HepG2 (cell line): ENCODE measurements around the gene BAZ1A. TPM values are rescaled to one million over a fixed set of nuclear protein-coding genes. Genes with fewer than 3 reads are reported as not detected.

ENCODE experiments used
- ATAC-seq: fragments of 200-7000 bp; cut with Tn5 transposase; 3 replicates; pipeline ENCODE4 v1.9.1; 2020; ENCODE audit warnings: mild to moderate bottlenecking, moderate library complexity
- BruUV-seq: library from RNA; stranded (reverse); fragments of 400-500 nt; replicated peaks from 2 replicates; lab custom pipeline; 2021; lab: Mats Ljungman, UMichigan
- CTCF ChIA-PET: fragments of 300-600 bp; formaldehyde crosslinking; extraction: SDS; loops from one replicate; lab custom pipeline; 2021; ENCODE audit warnings: low total read pairs, inconsistent platforms, low intra/inter-chr PET ratio; lab: Yijun Ruan, JAX
- POLR2A ChIA-PET: fragments of 350-600 bp; sonication (Branson Sonifier 250); formaldehyde crosslinking; loops from one replicate; lab custom pipeline; 2020; ENCODE audit warnings: antibody characterized with exemption, inconsistent platforms; lab: Yijun Ruan, JAX
- DNase-seq: peaks from one replicate; pipeline ENCODE4 v3.0.0-alpha.2; 2015; ENCODE audit warnings: low spot score
- FAIRE-seq: peaks from 3 replicates; lab custom pipeline; 2011; peaks lifted over from hg19 to GRCh38; lab: Jason Lieb, UNC
- H2AFZ ChIP-seq: one replicate; pipeline ENCODE4 v1.6.1; 2011; ENCODE audit warnings: low read length, inconsistent platforms
- H3K27ac ChIP-seq: fragments of 300-600 bp; 3 replicates; pipeline ENCODE4 v1.8.0; 2011; ENCODE audit warnings: mixed run types, mild to moderate bottlenecking, mixed read lengths, low read length, inconsistent platforms; ENCODE audit not compliant: insufficient read depth; ENCODE audit errors: extremely low read length
- H3K27me3 ChIP-seq, 2 experiments: fragments of 200-600 bp in 1 of 2; 2 replicates in 1 of 2; 3 replicates in 1 of 2; pipeline versions ENCODE4 v1.6.0 to v1.8.0; 2011; ENCODE audit warnings: low read length in 2 of 2, mild to moderate bottlenecking in 2 of 2, moderate library complexity in 2 of 2, inconsistent platforms in 1 of 2; ENCODE audit not compliant: insufficient read depth in 2 of 2, control insufficient read depth in 1 of 2
- H3K36me3 ChIP-seq, 2 experiments: fragments of 200-600 bp in 1 of 2; replicated peaks in 1 of 2; 2 replicates in 1 of 2; 3 replicates in 1 of 2; pipeline versions ENCODE4 v1.5.1 to v1.8.0; 2011; ENCODE audit warnings: low read length in 2 of 2, inconsistent platforms in 1 of 2; ENCODE audit not compliant: insufficient read depth in 2 of 2, control insufficient read depth in 1 of 2
- H3K4me1 ChIP-seq: 2 replicates; pipeline ENCODE4 v1.5.1; 2012; ENCODE audit warnings: low read length, inconsistent platforms; ENCODE audit not compliant: insufficient read depth
- H3K4me2 ChIP-seq: 2 replicates; pipeline ENCODE4 v1.6.0; 2011; ENCODE audit warnings: low read depth, low read length, inconsistent platforms
- H3K4me3 ChIP-seq, 3 experiments: fragments of 200-600 bp in 1 of 3; sonication (generic), shearing (Covaris generic) in 1 of 3; replicated peaks in 1 of 3; 2 replicates each; pipeline ENCODE4 v1.5.1; 2011 to 2016; ENCODE audit warnings: low read length in 3 of 3, inconsistent platforms in 2 of 3, low read depth in 2 of 3, mild to moderate bottlenecking in 2 of 3, control low read depth in 1 of 3, mixed read lengths in 1 of 3; ENCODE audit not compliant: insufficient read depth in 1 of 3
- H3K79me2 ChIP-seq: one replicate; pipeline ENCODE4 v1.6.1; 2011; ENCODE audit warnings: low read length, inconsistent platforms; ENCODE audit not compliant: insufficient read depth
- H3K9ac ChIP-seq: 2 replicates; pipeline ENCODE4 v1.6.0; 2011; ENCODE audit warnings: mild to moderate bottlenecking, low read depth, low read length, inconsistent platforms; ENCODE audit not compliant: insufficient read depth
- H3K9me3 ChIP-seq: 2 replicates; pipeline ENCODE4 v1.5.1; 2012; ENCODE audit warnings: mild to moderate bottlenecking, low read length
- H4K20me1 ChIP-seq: 2 replicates; pipeline ENCODE4 v1.6.0; 2011; ENCODE audit warnings: inconsistent platforms, mild to moderate bottlenecking, low read length, moderate library complexity; ENCODE audit not compliant: insufficient read depth
- AHDC1 ChIP-seq: sonication (generic); formaldehyde crosslinking; IDR thresholded peaks from 2 replicates; pipeline ENCODE4 v1.5.1; 2020; ENCODE audit warnings: mild to moderate bottlenecking, missing genetic modification reagents, borderline replicate concordance
- KDM3A ChIP-seq: IDR thresholded peaks from 2 replicates; pipeline ENCODE4 v1.6.1; 2018; ENCODE audit warnings: low read depth, missing compliant biosample characterization
- SRF ChIP-seq: IDR thresholded peaks from 2 replicates; pipeline ENCODE4 v1.6.1; 2011; ENCODE audit warnings: mild to moderate bottlenecking, low read depth, low read length, moderate library complexity
- TCF7 ChIP-seq: sonication (generic); IDR thresholded peaks from 2 replicates; pipeline ENCODE4 v1.6.1; 2016; ENCODE audit warnings: antibody characterized with exemption, low read depth
- ZFYVE20 ChIP-seq: sonication (generic); formaldehyde crosslinking; IDR thresholded peaks from 2 replicates; pipeline ENCODE4 v1.8.0; 2023; ENCODE audit warnings: low read depth, mild to moderate bottlenecking, moderate library complexity, missing genetic modification reagents, borderline replicate concordance
- ZNF407 ChIP-seq: sonication (generic); formaldehyde crosslinking; IDR thresholded peaks from one replicate; pipeline ENCODE4 v1.5.1; 2020; ENCODE audit warnings: mild to moderate bottlenecking, missing genetic modification reagents; ENCODE audit errors: not compliant biosample characterization
- WGBS: methylation state at CpG from one replicate; pipeline ENCODE4 v1.1.6; 2017; ENCODE audit warnings: low lambda C conversion rate; 5-methylcytosine and 5-hydroxymethylcytosine counted together
- in situ Hi-C: cut with HindIII; loops from 2 replicates; pipeline ENCODE4 v1.10.0; 2017; ENCODE audit warnings: low pct_unique_long_range_greater_than_20kb; ENCODE audit not compliant: extremely low pct_ligation_motif_present
- intact Hi-C: fragments of 100-400 bp; cut with micrococcal nuclease; formaldehyde crosslinking; loops from one replicate; pipeline ENCODE4 v1.10.0; 2022; ENCODE audit not compliant: unreplicated experiment
- polyA plus RNA-seq, 8 experiments: library from polyadenylated mRNA; depleted of rRNA in 3 of 8; stranded (reverse) in 7 of 8; unstranded in 1 of 8; fragments of >200 nt; fragmentation: Illumina TruSeq in 4 of 8; extraction: Trizol in 4 of 8; gene quantifications; 2 replicates each; pipeline versions ENCODE4 v1.2.1 to v1.2.3, GENCODE V29; 2011 to 2016; ENCODE audit warnings: low read depth in 4 of 8, missing spikeins in 1 of 8, mixed read lengths in 1 of 8; ENCODE audit not compliant: insufficient read depth in 1 of 8
- total RNA-seq, 5 experiments: library from RNA; depleted of rRNA; stranded (reverse); fragments of >200 nt; fragmentation: Illumina TruSeq; extraction: Trizol; gene quantifications; 2 replicates each; pipeline ENCODE4 v1.2.3, GENCODE V29; 2016; ENCODE audit warnings: low read depth in 1 of 5
- TF ChIP-seq, protein P1 (sequence below): sonication (generic); formaldehyde crosslinking; IDR thresholded peaks from 2 replicates; pipeline ENCODE4 v1.9.0; 2021; ENCODE audit warnings: missing genetic modification reagents, borderline replicate concordance

Gene BAZ1A
- total and polyA plus RNA-seq, 2 of the 13 experiments (the other 11 are each of a cell fraction or from before 2014, with no cell fraction given), result 20.9 to 56.8 TPM

DNA sequence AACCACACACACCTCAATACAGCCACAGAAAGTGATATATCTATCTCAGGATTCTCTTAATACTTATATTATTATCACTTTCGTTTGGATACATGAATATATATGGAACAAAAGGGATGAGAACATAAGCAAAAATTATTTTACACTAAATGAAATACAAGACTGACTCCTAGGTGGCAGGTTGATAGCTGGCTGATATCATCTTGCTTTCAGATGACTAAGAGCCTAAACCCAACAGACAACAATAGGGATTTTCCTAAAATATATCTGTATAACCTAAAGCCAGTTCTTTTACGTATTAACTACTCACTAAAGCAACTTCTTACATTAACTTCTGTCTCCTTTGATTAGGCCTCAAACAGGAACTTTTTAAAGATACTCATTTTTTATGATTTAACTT, 65.1 kb downstream of the BAZ1A start:
- in situ Hi-C loops (no loop called here), intact Hi-C loops (no loop called here)
- Histone ChIP-seq H3K4me1 (no peaks in the 10 kb centered on the region), H3K9me3 (0 out of 2 replicates have a peak, but pooled peaks cover 4% of the 10 kb centered on the region), H3K79me2 (no peaks in the 10 kb centered on the region), H3K9ac (no peak overlapping the region), H3K4me2 (no peak overlapping the region), H3K36me3 (peaks cover 8 to 31% of the 10 kb centered on the region in 2 experiments), H3K27me3 (no peaks in the 10 kb centered on the region), H3K4me3 (no peak overlapping the region), H4K20me1 (no peaks in the 10 kb centered on the region), H2AFZ (no peak overlapping the region), H3K27ac (no peak overlapping the region)
- ATAC-seq (no peak), FAIRE-seq (no peak), DNase-seq (no peak)
- WGBS, result 41% methylated on average over 2 of the region's 2 CpGs
- no TSS peak for BruUV-seq
- POLR2A ChIA-PET, result interaction anchor here (0.6 to 1.3 kb wide), 2 partner anchors 12 to 101 kb away, joined by 3 to 6 read pairs; no protein-coding TSS in a partner anchor
- CTCF ChIA-PET, result no interaction called here
- TF ChIP-seq ZNF407 (CRISPR knock-in tag) (no peak), KDM3A (CRISPR knock-in tag) (no peak), ZFYVE20 (no peak), AHDC1 (CRISPR knock-in tag) (no peak), SRF (no peak), TCF7 (no peak)
- TF ChIP-seq, protein P1, sequence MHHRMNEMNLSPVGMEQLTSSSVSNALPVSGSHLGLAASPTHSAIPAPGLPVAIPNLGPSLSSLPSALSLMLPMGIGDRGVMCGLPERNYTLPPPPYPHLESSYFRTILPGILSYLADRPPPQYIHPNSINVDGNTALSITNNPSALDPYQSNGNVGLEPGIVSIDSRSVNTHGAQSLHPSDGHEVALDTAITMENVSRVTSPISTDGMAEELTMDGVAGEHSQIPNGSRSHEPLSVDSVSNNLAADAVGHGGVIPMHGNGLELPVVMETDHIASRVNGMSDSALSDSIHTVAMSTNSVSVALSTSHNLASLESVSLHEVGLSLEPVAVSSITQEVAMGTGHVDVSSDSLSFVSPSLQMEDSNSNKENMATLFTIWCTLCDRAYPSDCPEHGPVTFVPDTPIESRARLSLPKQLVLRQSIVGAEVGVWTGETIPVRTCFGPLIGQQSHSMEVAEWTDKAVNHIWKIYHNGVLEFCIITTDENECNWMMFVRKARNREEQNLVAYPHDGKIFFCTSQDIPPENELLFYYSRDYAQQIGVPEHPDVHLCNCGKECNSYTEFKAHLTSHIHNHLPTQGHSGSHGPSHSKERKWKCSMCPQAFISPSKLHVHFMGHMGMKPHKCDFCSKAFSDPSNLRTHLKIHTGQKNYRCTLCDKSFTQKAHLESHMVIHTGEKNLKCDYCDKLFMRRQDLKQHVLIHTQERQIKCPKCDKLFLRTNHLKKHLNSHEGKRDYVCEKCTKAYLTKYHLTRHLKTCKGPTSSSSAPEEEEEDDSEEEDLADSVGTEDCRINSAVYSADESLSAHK (CRISPR knock-in tag), result no peak
